Activated CD4-positive, alpha-beta T cell treated with anti-CD3 and anti-CD28 coated beads, Interleukin-10, Interleukin-2, amounts not matched to agents 100 ng/mL and 50 ng/mL, durations not matched to agents 16 hours and 8 hours (primary cell): Measurements from ENCODE around the gene ZBTB40.

Experiments used
- DNase-seq: peaks from one replicate; pipeline ENCODE4 v3.0.0-alpha.2; 2020

The ZBTB40 gene

GRCh38 chr1:22534951-22535350 is 83.3 kb downstream of the ZBTB40 start:
- DNase-seq = no peak

GRCh38 chr1:22535399-22535798 is 83.7 kb downstream of the ZBTB40 start:
- DNase-seq = no peak

GRCh38 chr1:22536506-22536905 is 84.9 kb downstream of the ZBTB40 start:
- no peak for DNase-seq

GRCh38 chr1:22537441-22538139 is 85.9 kb downstream of the ZBTB40 start:
- DNase-seq = no peak

- DNase-seq = no peak
Observed at GRCh38 chr1:22539510-22540118, 88.0 kb downstream of the ZBTB40 start.

GRCh38 chr1:22540337-22540736 is 88.7 kb downstream of the ZBTB40 start:
- no peak for DNase-seq

GRCh38 chr1:22542886-22543285 is 91.2 kb downstream of the ZBTB40 start:
- DNase-seq = no peak

- DNase-seq = no peak
Observed at GRCh38 chr1:22543679-22544078, 92.0 kb downstream of the ZBTB40 start.

- no peak for DNase-seq
Observed at GRCh38 chr1:22544606-22545005, 93.0 kb downstream of the ZBTB40 start.

- DNase-seq = no peak
Observed at GRCh38 chr1:22545141-22545540, 93.5 kb downstream of the ZBTB40 start.

GRCh38 chr1:22547186-22547817 is 95.7 kb downstream of the ZBTB40 start:
- no peak for DNase-seq

- no peak for DNase-seq
Observed at GRCh38 chr1:22547818-22548462, 96.3 kb downstream of the ZBTB40 start.

- DNase-seq = no peak
Observed at GRCh38 chr1:22550021-22550420, 98.4 kb downstream of the ZBTB40 start.

GRCh38 chr1:22551591-22551990 is 99.9 kb downstream of the ZBTB40 start:
- DNase-seq = no peak

- no peak for DNase-seq
Observed at GRCh38 chr1:22552021-22552420, 100.4 kb downstream of the ZBTB40 start.

- DNase-seq = no peak
Observed at GRCh38 chr1:22553104-22553880, 101.6 kb downstream of the ZBTB40 start.

- DNase-seq = no peak
Observed at GRCh38 chr1:22553991-22554522, 102.4 kb downstream of the ZBTB40 start.

GRCh38 chr1:22555371-22555656 is 103.7 kb downstream of the ZBTB40 start:
- no peak for DNase-seq

GRCh38 chr1:22556391-22557104 is 104.9 kb downstream of the ZBTB40 start:
- DNase-seq = no peak

GRCh38 chr1:22557341-22557950 is 105.8 kb downstream of the ZBTB40 start:
- DNase-seq = no peak
